Spinal cord (tissue), 10 donors: ENCODE data around the gene SLC2A14. TPM values are rescaled to one million over a fixed set of nuclear protein-coding genes. Genes with fewer than 3 reads are reported as not detected.
"Not testable (repeated sequence)": the region's sequence is repeated elsewhere in the genome, so short reads cannot be mapped to it uniquely, and the experiment has no call there.

Experiments
- DNase-seq, 6 donors: peaks; one replicate each; pipeline versions ENCODE4 v3.0.0 to v3.0.0-alpha.2; 2013 to 2015; ENCODE audit warnings: low spot score in 6 of 6, low read depth in 4 of 6
- H3K27ac ChIP-seq: one replicate; pipeline ENCODE4 v1.5.1; 2013; ENCODE audit warnings: low read depth, low read length, control low read depth
- H3K27me3 ChIP-seq: one replicate; pipeline ENCODE4 v1.6.1; 2013; ENCODE audit warnings: low read length; ENCODE audit not compliant: control insufficient read depth, insufficient read depth
- H3K36me3 ChIP-seq: one replicate; pipeline ENCODE4 v1.6.1; 2013; ENCODE audit warnings: low read length; ENCODE audit not compliant: control insufficient read depth, insufficient read depth
- H3K4me1 ChIP-seq: one replicate; pipeline ENCODE4 v1.6.1; 2013; ENCODE audit warnings: low read length; ENCODE audit not compliant: control insufficient read depth, insufficient read depth
- H3K4me3 ChIP-seq: one replicate; pipeline ENCODE4 v1.5.1; 2013; ENCODE audit warnings: low read depth, low read length, control low read depth
- H3K9me3 ChIP-seq: one replicate; pipeline ENCODE4 v1.6.1; 2013; ENCODE audit warnings: low read length; ENCODE audit not compliant: control insufficient read depth, insufficient read depth
- WGBS: methylation state at CpG from one replicate; pipeline ENCODE4 v1.1.5; 2013; ENCODE audit warnings: missing lambda C conversion rate; ENCODE audit not compliant: insufficient coverage; 5-methylcytosine and 5-hydroxymethylcytosine counted together
- polyA plus RNA-seq, 2 donors: library from polyadenylated mRNA; unstranded; fragments of 120-200 nt; gene quantifications; one replicate each; pipeline ENCODE4 v1.2.1, GENCODE V29; 2013; ENCODE audit not compliant: insufficient read length in 2 of 2
- total RNA-seq, 2 donors: library from RNA; depleted of rRNA in 1 of 2; stranded (reverse); fragments of 120-200 nt in 1 of 2; fragments of >200 nt in 1 of 2; gene quantifications; one replicate each; pipeline versions ENCODE4 v1.2.3 to v1.2.4, GENCODE V29; 2013 to 2014
- donor health status: healthy.

SLC2A14 gene
- total and polyA plus RNA-seq, 4 donors, result 0.22 to 0.96 (median 0.34) TPM

- not testable (repeated sequence) for H3K36me3 ChIP-seq, H3K4me3 ChIP-seq, H3K9me3 ChIP-seq, H3K4me1 ChIP-seq, H3K27me3 ChIP-seq, H3K27ac ChIP-seq
- peak in 2 of 6 donors; percentile 71 to 97 for DNase-seq
- 54% methylated on average over 2 of the region's 10 CpGs for WGBS
Measured at GRCh38 chr12:7839226-7839625, 33.5 kb downstream of the SLC2A14 start.

GRCh38 chr12:7837366-7837765 lies 35.3 kb downstream of the SLC2A14 start:
- no peak overlapping the region for H3K27ac ChIP-seq
- no peak overlapping the region for H3K4me3 ChIP-seq
- no peaks in the 10 kb centered on the region for H3K36me3 ChIP-seq
- H3K27me3 ChIP-seq, result no peaks in the 10 kb centered on the region
- H3K4me1 ChIP-seq, result no peaks in the 10 kb centered on the region
- 100% methylated on average over 2 of the region's 6 CpGs for WGBS
- DNase-seq, result no peak
- no peaks in the 10 kb centered on the region for H3K9me3 ChIP-seq

GRCh38 chr12:7835766-7836165 lies 36.9 kb downstream of the SLC2A14 start:
- H3K36me3 ChIP-seq, result no peaks in the 10 kb centered on the region
- WGBS, result no CpG with 5 or more reads among the region's 5 CpGs

GRCh38 chr12:7835116-7835515 lies 37.6 kb downstream of the SLC2A14 start:
- no peaks in the 10 kb centered on the region for H3K36me3 ChIP-seq
- no peaks in the 10 kb centered on the region for H3K27me3 ChIP-seq
- H3K27ac ChIP-seq, result no peak overlapping the region
- no CpG with 5 or more reads among the region's 9 CpGs for WGBS
- H3K9me3 ChIP-seq, result no peaks in the 10 kb centered on the region
- DNase-seq, result no peak
- H3K4me3 ChIP-seq, result no peak overlapping the region
- no peaks in the 10 kb centered on the region for H3K4me1 ChIP-seq

More at GRCh38 chr12:7835766-7836165, 36.9 kb downstream of the SLC2A14 start:
- no peaks in the 10 kb centered on the region for H3K27me3 ChIP-seq
- H3K4me3 ChIP-seq, result no peak overlapping the region
- no peaks in the 10 kb centered on the region for H3K4me1 ChIP-seq
- DNase-seq, result no peak
- H3K9me3 ChIP-seq, result no peaks in the 10 kb centered on the region
- no peak overlapping the region for H3K27ac ChIP-seq

- no peaks in the 10 kb centered on the region for H3K27me3 ChIP-seq
- 88% methylated on average over 1 of the region's 1 CpG for WGBS
- H3K4me1 ChIP-seq, result no peaks in the 10 kb centered on the region
- no peak for DNase-seq
- no peak overlapping the region for H3K4me3 ChIP-seq
- H3K9me3 ChIP-seq, result no peaks in the 10 kb centered on the region
- no peak overlapping the region for H3K27ac ChIP-seq
- H3K36me3 ChIP-seq, result no peaks in the 10 kb centered on the region
Measured at GRCh38 chr12:7834701-7835100, 38.0 kb downstream of the SLC2A14 start.

- H3K27ac ChIP-seq, result no peak overlapping the region
- H3K36me3 ChIP-seq, result no peaks in the 10 kb centered on the region
- H3K9me3 ChIP-seq, result no peaks in the 10 kb centered on the region
- no peaks in the 10 kb centered on the region for H3K27me3 ChIP-seq
- no peak for DNase-seq
- H3K4me3 ChIP-seq, result no peak overlapping the region
- no peaks in the 10 kb centered on the region for H3K4me1 ChIP-seq
- 96% methylated on average over 3 of the region's 4 CpGs for WGBS
Measured at GRCh38 chr12:7833831-7834230, 38.9 kb downstream of the SLC2A14 start.

GRCh38 chr12:7833201-7833600 lies 39.5 kb downstream of the SLC2A14 start:
- not testable (repeated sequence) for H3K4me1 ChIP-seq, H3K4me3 ChIP-seq, H3K27ac ChIP-seq, H3K36me3 ChIP-seq, H3K9me3 ChIP-seq, DNase-seq, H3K27me3 ChIP-seq
- WGBS, result 83% methylated on average over 1 of the region's 6 CpGs

- 81% methylated on average over 2 of the region's 6 CpGs for WGBS
- H3K27me3 ChIP-seq, result no peaks in the 10 kb centered on the region
- DNase-seq, result no peak
- H3K27ac ChIP-seq, result no peak overlapping the region
- H3K4me3 ChIP-seq, result no peak overlapping the region
- no peaks in the 10 kb centered on the region for H3K4me1 ChIP-seq
- no peaks in the 10 kb centered on the region for H3K9me3 ChIP-seq
- no peaks in the 10 kb centered on the region for H3K36me3 ChIP-seq
Measured at GRCh38 chr12:7832059-7832696, 40.5 kb downstream of the SLC2A14 start.

GRCh38 chr12:7829737-7830136 lies 43.0 kb downstream of the SLC2A14 start:
- not testable (repeated sequence) for H3K27ac ChIP-seq, H3K4me3 ChIP-seq, H3K36me3 ChIP-seq, DNase-seq, H3K9me3 ChIP-seq, H3K27me3 ChIP-seq, H3K4me1 ChIP-seq
- 92% methylated on average over 4 of the region's 4 CpGs for WGBS

GRCh38 chr12:7825754-7826153 lies 47.0 kb downstream of the SLC2A14 start:
- H3K4me3 ChIP-seq, H3K36me3 ChIP-seq, H3K9me3 ChIP-seq, H3K27me3 ChIP-seq, DNase-seq, H3K4me1 ChIP-seq, H3K27ac ChIP-seq: not testable (repeated sequence)
- WGBS, result no CpG with 5 or more reads among the region's 4 CpGs
